Kasumi-1 (cell line): ENCODE measurements around the gene MDH1.
"Not testable (repeated sequence)": the region's sequence is repeated elsewhere in the genome, so short reads cannot be mapped to it uniquely, and the experiment has no call there.

Experiments
- DNase-seq, 2 experiments: peaks; one replicate each; lab custom pipeline; 2025; lab: John Stamatoyannopoulos, UW

Gene MDH1

DNA sequence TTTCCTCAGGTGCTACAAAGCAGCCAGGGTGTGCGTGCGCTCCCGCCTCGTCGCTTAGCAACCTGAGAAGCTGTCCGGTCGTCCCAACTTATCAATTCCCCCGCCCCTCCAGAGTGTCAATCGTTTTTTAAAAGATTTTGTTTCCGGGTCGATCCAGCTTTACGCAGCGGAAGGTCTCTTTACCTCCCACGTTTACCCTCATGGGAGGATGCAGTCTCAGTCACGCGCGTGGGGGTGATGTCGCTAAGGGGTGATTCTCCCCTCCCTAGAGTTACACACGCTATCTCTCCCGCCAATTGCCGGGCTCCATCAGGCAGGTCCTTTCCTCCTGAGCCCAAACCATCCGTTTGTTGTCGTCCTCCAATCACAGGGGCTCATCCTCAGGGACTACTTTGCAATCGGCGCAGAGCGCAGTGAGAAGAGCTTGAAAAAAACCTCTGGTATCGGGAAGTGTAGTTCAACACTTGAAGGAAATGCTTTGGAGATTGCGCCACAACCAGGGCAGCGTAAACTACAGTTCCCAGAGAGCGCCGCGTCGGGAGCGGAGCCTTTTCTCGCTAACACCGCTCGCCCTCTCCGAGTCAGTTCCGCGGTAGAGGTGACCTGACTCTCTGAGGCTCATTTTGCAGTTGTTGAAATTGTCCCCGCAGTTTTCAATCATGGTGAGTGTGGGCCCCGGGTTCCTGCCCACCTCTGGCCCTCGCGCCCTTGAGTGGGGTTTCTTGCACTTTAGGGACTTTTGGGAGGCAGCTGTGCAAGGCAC lies at the start of gene MDH1, which contains the start of gene WDPCP:
TSS of gene MDH1 (plus strand) at position 579 of the 763 bp plus-strand sequence. CDS start at position 660, 81 bp downstream.
TSS of gene WDPCP (minus strand) at position 93 of the 763 bp plus-strand sequence. CDS start 206 bp downstream, outside the sequence.
- DNase-seq: peak; percentile 100

DNA sequence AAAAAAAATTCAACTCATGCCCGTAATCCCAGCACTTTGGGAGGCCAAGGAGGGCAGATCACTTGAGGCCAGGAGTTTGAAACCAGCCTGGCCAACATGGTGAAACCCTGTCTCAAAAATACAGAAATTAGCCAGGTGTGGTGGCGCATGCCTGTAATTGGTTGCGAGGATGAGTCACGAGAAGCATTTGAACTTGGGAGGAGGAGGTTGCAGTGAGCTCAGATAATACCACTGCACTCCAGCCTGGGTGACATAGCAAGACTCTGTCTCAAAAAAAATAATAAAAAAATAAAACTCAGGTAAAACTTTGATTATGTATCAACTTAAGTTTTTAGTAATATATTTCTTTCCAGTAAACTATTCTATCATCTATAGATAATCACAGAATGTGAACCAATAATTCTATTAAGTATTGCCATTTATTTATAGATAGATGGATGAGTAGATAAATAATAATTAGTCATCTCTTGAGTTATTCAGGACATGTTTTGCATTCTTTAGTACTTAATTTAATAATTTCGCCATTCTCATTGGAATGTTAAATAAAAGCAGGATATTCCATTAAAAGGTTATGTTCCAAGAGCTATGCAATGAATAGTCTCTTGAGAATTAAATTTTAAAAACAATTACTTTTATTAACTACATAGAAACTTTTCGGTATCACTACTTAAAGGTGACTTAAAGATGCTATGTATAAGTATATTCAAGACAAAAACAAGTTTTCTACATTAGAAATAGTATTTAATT lies 49.2 kb upstream of the MDH1 start:
- DNase-seq: no peak

DNA sequence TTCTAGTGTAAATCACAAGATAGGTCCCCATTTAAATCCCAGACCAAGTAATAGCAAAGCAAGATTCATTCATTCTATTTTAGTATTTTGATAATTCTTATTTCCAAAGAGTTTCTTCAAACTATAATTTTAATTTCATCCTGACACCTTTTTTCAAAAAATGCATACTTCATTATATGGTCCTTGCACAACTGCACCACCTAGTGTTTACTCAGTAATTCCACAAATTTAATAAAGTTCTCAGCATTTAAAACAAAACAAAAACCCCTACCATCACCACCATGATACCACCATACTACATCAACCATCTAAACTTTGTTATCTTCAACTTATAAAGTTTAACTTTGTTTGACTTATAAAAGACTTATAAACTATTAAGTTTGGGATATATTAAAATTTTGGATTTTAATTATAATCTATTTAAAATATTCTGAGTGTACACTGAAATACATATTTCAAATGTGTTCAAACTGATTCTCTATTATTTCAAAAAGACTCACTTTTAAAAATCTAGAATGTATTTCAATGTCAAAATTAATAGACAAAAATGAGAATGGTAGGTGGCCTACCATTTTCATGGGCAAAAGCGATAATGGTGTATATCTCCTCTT lies 44.6 kb upstream of the MDH1 start:
- DNase-seq: peak; percentile 40 to 55

DNA sequence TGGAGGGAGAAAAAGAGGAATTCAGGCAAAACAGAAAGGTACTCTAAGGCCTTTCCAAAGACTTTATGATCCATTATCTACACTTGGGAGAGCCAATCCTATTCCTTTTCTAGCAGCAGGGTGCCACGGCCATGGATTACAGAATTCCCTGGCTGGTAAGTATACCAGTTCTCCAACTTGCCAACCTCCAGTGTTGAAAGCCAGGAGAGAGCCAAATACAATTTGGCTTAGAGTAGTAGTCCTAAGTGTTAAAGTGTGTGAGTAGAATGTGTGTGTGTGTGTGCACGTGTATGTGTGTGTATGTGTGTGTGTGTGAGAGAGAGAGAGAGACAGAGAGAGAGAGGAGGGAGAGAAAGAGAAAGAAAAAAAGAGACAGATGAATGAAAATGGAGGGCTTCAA lies 43.7 kb upstream of the MDH1 start:
- no peak for DNase-seq

DNA sequence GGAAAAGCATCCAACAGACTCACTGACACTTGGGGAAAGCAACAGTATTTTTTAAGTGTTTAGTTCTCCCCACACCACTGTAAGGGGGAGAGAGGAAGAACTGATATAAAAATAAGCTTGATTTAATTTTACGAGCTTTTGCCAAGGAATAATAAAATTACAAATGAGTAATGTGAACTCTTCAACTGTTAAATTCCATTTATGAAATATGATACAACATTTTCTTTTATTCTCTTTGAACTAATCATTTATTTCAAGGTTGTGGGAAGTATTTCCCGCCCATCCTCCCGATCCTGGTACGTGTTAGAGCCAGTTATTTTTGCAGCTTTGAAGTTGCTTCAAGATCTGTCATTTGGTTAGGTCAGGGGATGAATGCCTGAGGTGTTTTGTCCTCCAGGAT lies 35.7 kb upstream of the MDH1 start:
- no peak for DNase-seq

DNA sequence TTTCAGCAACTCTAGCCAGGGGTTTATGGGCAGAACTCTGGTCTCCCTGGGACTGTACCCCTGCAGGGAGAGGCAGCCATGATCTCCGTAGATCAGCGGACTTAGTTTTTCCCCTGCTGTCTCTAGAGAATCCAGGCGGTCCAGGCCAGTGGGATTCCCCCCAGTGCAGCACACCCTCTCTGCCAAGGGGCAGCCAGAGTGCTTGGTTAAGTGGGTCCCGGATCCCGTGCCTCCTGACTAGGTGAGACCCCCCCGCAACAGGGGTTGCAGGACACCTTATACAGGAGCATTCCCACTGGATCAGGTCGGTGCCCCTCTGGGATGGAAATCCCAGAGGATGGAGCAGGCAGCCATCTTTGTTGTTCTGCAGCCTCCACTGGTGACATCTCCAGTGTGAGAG lies 33.5 kb upstream of the MDH1 start:
- DNase-seq: no peak

DNA sequence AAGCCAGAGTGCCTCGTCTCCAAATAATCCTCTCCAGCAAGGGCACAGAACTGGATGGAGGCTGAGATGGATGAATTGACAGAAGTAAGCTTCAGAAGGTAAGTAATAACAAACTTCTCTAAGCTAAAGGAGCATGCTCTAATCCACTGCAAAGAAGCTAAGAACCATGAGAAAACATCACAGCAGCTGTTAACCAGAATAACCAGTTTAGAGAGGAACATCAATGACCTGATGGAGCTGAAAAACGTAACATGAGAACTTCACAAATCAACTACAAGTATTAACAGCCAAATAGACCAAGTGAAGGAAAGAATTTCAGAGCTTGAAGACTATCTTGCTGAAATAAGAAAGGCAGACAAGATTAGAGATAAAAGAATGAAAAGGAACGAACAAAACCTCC lies 32.8 kb upstream of the MDH1 start:
- no peak for DNase-seq

DNA sequence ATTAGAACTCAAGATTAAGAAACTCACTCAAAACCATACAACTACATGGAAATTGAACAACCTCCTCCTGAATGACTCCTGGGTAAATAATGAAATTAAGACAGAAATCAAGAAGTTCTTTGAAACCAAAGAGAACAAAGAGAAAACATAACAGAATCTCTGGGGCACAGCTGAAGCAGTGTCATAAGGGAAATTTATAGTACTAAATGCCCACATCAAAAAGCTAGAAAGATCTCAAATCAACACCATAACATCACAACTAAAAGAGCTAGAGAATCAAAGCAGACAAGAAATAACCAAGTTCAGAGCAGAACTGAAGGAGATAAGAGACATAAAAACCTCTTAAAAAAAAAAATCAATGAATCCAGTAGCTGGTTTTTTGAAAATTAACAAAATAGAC lies 30.9 kb upstream of the MDH1 start:
- not testable (repeated sequence) for DNase-seq

DNA sequence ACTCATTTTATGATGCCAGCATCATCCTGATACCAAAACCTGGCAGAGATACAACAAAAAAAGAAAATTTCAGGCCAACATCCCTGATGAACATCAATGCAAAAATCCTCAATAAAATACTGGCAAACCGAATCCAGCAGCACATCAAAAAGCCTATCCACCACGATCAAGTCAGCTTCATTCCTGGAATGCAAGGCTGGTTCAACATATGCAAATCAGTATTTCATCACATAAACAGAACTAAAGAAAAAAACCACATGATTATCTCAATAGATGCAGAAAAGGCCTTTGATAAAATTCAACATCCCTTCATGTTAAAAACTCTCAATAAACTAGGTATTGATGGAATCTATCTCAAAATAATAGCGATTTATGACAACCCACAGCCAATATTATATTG lies 29.8 kb upstream of the MDH1 start:
- DNase-seq: not testable (repeated sequence)

DNA sequence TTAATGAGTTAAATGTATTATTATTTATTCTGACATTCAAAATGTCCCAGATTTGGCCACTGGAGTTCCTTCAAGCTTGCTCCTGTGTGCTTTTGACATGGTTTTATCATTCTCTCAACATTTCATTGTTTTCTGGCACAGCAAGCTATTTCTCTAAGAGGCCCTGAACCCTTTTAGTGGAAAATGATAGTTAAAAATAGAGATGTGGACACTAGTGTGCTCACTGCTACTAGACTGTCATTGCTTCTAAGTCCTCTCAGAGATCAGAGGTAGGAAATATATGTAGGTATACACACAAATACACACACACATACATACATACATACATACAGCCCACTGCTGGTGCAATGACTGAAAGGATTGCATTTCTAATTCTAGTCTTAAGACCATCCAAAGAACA lies 26.0 kb upstream of the MDH1 start:
- DNase-seq: no peak

DNA sequence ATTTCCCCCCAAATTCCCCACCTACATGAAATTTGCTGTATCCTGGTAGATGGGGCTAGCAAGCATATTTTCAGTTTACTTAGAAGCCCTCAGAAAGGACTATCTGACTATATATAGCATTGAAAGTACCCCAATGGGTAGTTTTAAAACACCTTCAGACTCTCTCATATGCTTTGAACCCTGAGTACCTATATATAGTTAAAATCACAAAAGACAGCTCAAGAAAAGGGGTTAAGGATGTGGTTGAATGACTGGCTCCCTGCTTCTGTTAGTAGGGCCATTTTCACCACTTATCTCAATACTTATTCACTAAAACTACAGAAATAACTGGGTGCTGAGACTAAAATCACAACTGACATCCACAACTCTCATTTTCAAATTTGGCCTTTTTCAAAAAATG lies 19.0 kb upstream of the MDH1 start:
- no peak for DNase-seq

DNA sequence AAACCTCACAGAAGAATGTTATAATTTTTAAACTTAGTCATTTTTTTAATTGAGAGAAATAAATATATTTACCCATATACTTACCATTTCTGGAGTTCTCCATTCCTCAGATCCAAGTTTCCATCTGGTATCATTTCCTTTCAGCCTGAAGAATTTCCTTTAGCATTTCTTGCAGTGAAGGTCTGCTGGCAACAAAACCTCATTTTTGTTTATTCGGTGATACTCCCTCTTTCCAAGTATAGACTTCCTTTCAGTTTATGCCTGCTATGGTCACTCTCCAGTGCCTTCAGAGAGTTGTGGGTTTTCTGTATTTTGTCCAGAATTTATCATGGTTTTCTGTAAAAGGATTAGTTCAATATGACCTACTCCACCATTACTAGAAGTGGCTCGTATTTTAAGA lies 17.5 kb upstream of the MDH1 start:
- DNase-seq: no peak

DNA sequence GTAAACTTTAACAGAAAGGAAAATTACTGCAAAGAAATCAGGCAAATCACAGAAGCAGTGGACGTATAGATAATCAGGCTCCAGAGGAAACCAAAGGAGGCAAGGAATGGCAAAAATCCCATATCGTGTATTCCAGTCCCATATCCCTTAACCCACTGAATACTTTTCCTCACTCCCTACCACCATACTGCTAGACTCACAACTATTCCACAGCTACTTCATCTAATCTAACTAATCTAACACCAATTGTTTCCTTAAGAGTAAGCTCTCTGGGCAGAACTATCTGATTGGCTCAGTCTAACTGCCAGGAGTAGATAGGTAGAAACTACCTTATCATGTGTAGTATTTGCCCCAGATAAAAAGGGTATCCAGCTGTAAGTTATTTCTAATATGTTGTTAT lies 16.8 kb upstream of the MDH1 start:
- no peak for DNase-seq

DNA sequence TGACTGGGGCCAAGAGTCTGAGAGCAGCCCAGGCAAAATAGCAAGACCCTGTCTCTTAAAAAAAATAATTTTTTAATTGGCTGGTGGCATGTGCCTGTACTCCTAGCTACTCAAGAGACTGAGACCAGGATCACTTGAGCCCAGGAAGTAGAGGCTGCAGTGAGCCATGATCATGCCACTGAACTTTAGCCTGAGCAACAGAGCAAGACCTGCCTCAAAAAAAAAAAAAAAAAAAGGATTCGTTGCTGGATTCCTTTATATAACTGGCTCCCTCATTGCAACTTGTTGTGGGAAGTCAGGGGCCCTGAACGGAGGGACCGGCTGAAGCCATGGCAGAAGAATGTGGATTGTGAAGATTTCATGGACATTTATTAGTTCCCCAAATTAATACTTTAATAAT lies 15.7 kb upstream of the MDH1 start:
- not testable (repeated sequence) for DNase-seq

DNA sequence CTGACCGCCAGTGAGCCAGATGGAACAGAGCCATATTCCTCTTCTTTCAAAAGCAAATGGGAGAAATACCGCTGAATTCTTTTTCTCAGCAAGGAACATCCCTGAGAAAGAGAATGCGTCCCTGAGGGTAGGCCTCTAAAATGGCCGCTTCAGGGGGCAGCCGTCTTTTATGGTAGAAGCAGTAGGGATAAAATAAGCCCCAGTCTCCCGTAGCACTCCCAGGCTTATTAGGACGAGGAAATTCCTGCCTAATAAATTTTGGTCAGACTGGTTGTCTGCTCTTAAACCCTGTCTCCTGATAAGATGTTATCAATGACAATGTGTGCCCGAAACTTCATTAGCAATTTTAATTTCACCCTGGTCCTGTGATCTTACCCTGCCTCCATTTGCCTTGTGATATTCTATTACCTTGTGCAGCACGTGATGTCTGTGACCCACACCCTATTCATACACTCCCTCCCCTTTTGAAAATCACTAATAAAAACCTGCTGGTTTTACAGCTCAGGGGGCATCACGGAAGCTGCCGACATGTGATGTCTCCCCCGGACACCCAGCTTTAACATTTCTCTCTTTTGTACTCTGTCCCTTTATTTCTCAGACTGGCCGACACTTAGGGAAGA lies 14.9 kb upstream of the MDH1 start:
- DNase-seq: not testable (repeated sequence)

DNA sequence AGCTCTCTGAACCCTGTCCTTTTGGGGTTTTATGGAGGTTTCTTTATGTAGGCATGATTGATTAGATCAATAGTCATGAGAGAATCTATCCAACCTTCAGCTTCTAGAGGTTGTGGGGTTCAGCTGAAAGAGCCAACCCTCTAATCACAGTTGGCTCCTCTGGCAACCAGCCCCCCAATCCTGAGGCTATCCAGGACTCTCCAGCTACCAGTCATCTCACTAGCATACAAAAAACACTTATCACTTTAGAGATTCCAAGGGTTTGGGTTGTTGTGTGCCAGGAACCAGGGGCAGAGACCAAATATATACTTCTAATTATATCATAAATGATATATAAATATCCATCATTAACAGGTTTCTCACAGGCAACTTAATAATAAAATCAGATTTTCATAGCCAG lies 12.2 kb upstream of the MDH1 start:
- DNase-seq: no peak

DNA sequence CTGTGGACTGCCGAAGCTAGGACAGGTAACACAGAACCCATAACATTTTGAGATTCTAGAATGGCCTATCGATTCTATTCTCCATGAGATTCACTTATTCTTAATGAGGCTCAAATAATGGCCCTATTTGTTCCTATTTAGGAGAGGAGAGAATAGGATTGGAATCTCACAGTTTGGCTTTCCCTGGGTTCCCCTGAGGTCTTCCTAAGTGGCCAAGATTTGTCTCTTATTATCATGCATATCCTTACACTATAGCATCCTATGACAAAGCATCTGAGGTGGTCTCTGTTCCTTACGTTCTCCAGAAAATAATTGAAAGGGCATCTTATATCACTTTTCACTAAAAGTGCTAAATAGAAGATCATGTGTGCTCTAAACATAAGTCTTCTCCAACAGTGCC lies 10.0 kb upstream of the MDH1 start:
- no peak for DNase-seq

DNA sequence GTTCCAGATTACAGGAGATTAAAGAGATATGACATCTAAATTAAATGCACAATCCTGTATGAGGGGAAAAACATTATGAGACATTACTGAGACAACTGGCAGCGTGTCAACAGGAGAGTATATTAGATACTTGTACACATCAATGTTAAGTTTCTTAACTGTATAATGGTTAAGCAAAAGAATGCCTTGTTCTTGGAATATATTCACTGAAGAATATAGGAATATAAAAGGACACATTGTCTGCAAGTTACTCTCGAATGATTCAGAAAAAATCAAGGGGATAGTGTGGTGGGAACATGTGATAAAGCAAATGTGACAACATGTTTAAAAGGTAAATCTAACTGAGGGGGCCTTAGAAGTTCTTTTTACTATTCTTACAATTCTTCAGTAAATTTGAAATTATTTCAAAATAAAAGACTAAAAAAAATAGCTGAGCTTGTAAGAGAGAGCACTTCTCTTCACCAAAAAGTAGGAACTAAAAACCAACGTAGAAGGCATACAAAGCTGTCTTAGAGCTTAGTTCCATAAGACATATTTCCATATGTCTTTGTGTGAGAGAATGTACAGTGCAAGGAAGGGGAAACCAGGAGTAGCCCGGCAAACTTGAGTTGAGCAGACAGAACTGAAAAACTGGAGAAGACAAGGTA lies 8.0 kb upstream of the MDH1 start:
- no peak for DNase-seq

DNA sequence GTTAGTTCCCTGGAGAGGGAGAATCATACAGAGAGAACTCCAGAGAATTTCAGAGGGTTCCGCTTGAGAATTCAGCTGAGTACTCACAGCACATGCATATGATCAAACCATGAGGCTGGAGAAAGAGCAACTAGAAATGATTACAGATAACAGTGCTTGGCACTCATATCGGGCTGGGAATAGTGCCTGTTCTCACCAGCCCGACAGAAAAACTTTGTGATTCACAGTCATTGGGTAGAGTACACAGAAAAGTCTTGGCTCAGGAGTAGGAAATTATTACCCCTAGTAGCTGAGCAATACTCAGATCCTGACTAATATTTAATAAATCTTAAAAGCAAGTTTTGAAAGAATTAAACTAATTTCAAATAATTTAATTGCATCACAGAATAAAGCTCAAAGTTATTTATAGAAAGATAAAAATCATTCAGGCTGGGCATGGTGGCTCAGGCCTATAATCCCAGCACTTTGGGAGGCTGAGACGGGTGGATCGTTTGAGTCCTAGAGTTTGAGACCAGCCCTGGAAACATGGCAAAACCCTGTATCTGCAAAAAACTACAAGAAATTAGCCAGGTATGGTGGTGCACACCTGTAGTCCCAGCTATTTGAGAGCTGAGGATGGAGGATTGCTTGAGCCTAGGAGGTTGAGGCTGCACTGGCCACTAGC lies 7.3 kb upstream of the MDH1 start:
- DNase-seq: no peak

DNA sequence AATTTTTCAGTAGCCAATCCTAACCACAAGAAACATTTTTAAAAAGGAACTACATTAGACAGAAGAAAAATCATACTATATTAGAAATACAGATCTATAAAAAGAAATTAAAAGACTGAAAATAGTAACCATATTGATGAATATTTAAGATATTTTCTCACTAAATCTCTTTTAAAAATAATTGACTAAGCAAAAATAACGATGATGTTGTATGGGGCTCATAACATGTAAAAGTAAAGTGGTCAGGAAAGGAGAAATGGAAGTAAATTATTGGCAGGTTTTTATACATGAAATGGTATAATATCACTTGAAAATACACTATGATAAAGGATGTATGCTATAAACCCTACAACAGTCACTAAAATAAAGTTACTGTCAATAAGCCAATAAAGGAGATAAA lies 5.9 kb upstream of the MDH1 start:
- DNase-seq: no peak

DNA sequence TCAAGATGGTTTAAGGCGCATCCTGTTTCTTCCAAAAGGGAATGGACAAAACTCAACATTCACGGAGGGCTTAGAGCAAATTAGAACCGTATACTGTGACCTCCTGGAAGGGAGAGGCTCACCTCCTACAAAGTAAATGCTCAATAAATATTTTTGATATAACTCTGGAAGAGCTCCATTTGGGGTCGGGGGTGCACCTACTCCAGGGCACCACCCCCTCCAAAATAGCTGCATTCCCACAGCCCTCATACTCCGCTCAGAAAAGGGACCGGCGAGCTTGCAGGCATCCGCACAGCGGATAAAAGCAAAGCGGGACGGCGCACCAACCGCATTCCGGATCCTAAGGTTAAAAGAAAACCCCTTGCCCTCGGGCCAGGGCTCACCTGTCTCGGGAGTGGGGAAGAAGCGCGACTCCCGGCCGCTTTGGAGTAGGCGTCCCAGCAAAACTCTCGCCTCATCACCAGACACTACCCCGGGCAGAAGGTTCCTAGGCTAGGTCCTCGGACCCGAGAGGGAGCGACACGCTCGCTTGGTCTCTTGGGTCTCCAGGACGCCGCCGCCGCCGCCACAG lies 864 bp upstream of the MDH1 start:
- DNase-seq: no peak
